ENCODE measurements around the gene HERC5. TPM values are rescaled to one million over a fixed set of nuclear protein-coding genes. Genes with fewer than 3 reads are reported as not detected.

HERC5 gene
- polyA plus RNA-seq, 1 donor from 2014 or later = 0.59 TPM

DNA sequence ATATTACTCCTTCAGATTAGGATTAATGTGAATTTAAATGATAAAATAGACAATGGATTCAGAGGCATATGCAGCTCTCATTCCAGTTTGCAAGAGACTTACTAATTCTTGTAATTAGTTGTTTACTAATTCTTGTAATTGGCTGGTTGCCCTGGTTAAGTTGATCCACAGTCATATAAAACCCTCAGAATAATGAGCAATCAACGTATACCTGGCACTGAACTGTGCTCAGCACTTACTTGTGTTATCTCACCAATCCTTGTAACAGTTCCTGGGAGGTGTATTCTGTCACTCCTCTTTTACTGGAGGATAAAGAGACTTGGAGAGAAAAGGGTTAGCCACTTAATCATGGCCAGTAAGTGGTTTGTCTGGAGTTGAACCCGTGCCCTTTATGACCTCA, 10.5 kb downstream of the HERC5 start:
- H3K4me2 ChIP-seq (ENCODE audit: low read length) = no peak overlapping the region
- H3K9me3 ChIP-seq (ENCODE audit: low read length) = no peaks in the 10 kb centered on the region
- no peaks in the 10 kb centered on the region for H3K27me3 ChIP-seq (ENCODE audit: insufficient read depth, low read depth, low read length)

DNA sequence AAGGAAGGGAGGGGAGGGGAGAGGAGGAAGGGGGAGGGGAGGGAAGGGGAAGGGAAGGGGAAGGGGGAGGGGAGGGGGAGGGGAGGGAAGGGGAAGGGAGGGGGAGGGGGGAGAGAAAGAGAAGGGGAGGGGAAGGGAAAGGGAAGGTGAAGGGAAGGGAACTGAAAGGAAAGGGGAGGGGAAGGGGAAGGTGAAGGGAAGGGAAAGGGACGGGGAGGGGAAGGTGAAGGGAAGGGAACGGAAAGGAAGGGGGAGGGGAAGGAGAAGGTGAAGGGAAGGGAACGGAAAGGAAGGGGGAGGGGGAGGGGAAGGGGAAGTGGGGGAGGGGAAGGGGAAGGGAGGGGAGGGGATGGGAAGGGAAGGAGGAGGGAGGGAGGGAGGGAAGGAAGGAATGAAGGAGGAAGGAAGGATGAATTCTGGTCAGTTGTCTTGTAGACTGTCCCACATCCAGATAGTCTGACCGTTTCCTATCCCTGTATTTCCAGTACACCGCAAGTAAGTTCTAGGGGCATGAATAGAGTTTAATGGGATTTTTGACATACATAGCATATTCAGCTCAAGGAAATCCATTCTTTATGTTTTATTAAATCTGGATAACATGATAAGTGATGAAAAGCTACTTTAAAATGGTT, 20.4 kb downstream of the HERC5 start:
- Histone ChIP-seq H3K9me3 (ENCODE audit: low read length) (no peaks in the 10 kb centered on the region), H2AFZ (ENCODE audit: low read depth, low read length) (no peak overlapping the region), H3K4me2 (ENCODE audit: low read length) (no peak overlapping the region), H3K4me3 (ENCODE audit: low read length) (no peak overlapping the region), H3K27ac (ENCODE audit: low read length) (no peak overlapping the region), H3K9me2 (ENCODE audit: insufficient read depth, low read length) (no peaks in the 10 kb centered on the region), H3K9ac (ENCODE audit: low read length) (no peak overlapping the region), H3K27me3 (ENCODE audit: insufficient read depth, low read depth, low read length) (no peaks in the 10 kb centered on the region), H3K79me2 (replicated peaks; ENCODE audit: insufficient read depth, low read length) (no peaks in the 10 kb centered on the region), H4K20me1 (ENCODE audit: insufficient read depth) (no peaks in the 10 kb centered on the region), H3K36me3 (ENCODE audit: insufficient read depth, low read length) (no peaks in the 10 kb centered on the region), H3F3A (ENCODE audit: insufficient read depth, low read length, poor library complexity, severe bottlenecking) (no peaks in the 10 kb centered on the region)
- TF ChIP-seq POLR2AphosphoS5 (IDR thresholded peaks at IDR 0.05) = no peak
- no peak for TF ChIP-seq EP300 (conservative IDR thresholded peaks at IDR 0.05; ENCODE audit: poor library complexity, severe bottlenecking)
- TF ChIP-seq TAF1 (IDR thresholded peaks at IDR 0.05; ENCODE audit: low read depth) = no peak
- no peak for TF ChIP-seq CTCF (IDR thresholded peaks at IDR 0.05; ENCODE audit: poor library complexity, severe bottlenecking)
- no peak for TF ChIP-seq SMC3 (conservative IDR thresholded peaks at IDR 0.05; ENCODE audit: poor library complexity)
- TF ChIP-seq, protein P1, sequence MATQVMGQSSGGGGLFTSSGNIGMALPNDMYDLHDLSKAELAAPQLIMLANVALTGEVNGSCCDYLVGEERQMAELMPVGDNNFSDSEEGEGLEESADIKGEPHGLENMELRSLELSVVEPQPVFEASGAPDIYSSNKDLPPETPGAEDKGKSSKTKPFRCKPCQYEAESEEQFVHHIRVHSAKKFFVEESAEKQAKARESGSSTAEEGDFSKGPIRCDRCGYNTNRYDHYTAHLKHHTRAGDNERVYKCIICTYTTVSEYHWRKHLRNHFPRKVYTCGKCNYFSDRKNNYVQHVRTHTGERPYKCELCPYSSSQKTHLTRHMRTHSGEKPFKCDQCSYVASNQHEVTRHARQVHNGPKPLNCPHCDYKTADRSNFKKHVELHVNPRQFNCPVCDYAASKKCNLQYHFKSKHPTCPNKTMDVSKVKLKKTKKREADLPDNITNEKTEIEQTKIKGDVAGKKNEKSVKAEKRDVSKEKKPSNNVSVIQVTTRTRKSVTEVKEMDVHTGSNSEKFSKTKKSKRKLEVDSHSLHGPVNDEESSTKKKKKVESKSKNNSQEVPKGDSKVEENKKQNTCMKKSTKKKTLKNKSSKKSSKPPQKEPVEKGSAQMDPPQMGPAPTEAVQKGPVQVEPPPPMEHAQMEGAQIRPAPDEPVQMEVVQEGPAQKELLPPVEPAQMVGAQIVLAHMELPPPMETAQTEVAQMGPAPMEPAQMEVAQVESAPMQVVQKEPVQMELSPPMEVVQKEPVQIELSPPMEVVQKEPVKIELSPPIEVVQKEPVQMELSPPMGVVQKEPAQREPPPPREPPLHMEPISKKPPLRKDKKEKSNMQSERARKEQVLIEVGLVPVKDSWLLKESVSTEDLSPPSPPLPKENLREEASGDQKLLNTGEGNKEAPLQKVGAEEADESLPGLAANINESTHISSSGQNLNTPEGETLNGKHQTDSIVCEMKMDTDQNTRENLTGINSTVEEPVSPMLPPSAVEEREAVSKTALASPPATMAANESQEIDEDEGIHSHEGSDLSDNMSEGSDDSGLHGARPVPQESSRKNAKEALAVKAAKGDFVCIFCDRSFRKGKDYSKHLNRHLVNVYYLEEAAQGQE (IDR thresholded peaks at IDR 0.05; ENCODE audit: borderline replicate concordance) = no peak
- no peak for TF ChIP-seq MXI1 (conservative IDR thresholded peaks at IDR 0.05; ENCODE audit: poor library complexity, severe bottlenecking)
- TF ChIP-seq RAD21 (conservative IDR thresholded peaks at IDR 0.05) = no peak

More for the DNA sequence above, 10.5 kb downstream of the HERC5 start:
- Histone ChIP-seq H2AFZ (ENCODE audit: low read depth, low read length) (no peak overlapping the region), H3K4me3 (ENCODE audit: low read length) (no peak overlapping the region), H4K20me1 (ENCODE audit: insufficient read depth) (no peaks in the 10 kb centered on the region), H3K9ac (ENCODE audit: low read length) (no peak overlapping the region), H3K27ac (ENCODE audit: low read length) (no peak overlapping the region), H3K9me2 (ENCODE audit: insufficient read depth, low read length) (no peaks in the 10 kb centered on the region), H3F3A (ENCODE audit: insufficient read depth, low read length, poor library complexity, severe bottlenecking) (no peaks in the 10 kb centered on the region), H3K36me3 (ENCODE audit: insufficient read depth, low read length) (no peaks in the 10 kb centered on the region), H3K79me2 (replicated peaks; ENCODE audit: insufficient read depth, low read length) (no peaks in the 10 kb centered on the region)
- TF ChIP-seq CTCF (IDR thresholded peaks at IDR 0.05; ENCODE audit: poor library complexity, severe bottlenecking) (no peak), EP300 (conservative IDR thresholded peaks at IDR 0.05; ENCODE audit: poor library complexity, severe bottlenecking) (no peak), RAD21 (conservative IDR thresholded peaks at IDR 0.05) (no peak), SMC3 (conservative IDR thresholded peaks at IDR 0.05; ENCODE audit: poor library complexity) (no peak), POLR2AphosphoS5 (IDR thresholded peaks at IDR 0.05) (no peak), TAF1 (IDR thresholded peaks at IDR 0.05; ENCODE audit: low read depth) (no peak), EZH2 (IDR thresholded peaks at IDR 0.05; ENCODE audit: borderline replicate concordance, insufficient read depth, low read length, poor library complexity, severe bottlenecking) (no peak), MXI1 (conservative IDR thresholded peaks at IDR 0.05; ENCODE audit: poor library complexity, severe bottlenecking) (no peak)
- TF ChIP-seq, protein P1 (IDR thresholded peaks at IDR 0.05; ENCODE audit: borderline replicate concordance) = no peak

Measured in neural cell (in vitro differentiated cells).